H1 (cell line): ENCODE results near the gene PHF10. TPM values are rescaled to one million over a fixed set of nuclear protein-coding genes. Genes with fewer than 3 reads are reported as not detected.

Experiments used
- JUND ChIP-seq: IDR thresholded peaks from 2 replicates; pipeline ENCODE4 v1.6.1; 2011; ENCODE audit warnings: mild to moderate bottlenecking, improper control_type of control experiment, low read length
- MAX ChIP-seq: IDR thresholded peaks from 2 replicates; pipeline ENCODE4 v1.6.1; 2012; ENCODE audit warnings: inconsistent platforms
- POLR2A ChIP-seq, 2 experiments: IDR thresholded peaks; 1 replicate in 1 of 2; 2 replicates in 1 of 2; pipeline ENCODE4 v1.6.1; 2011; ENCODE audit warnings: low read depth in 2 of 2, low read length in 2 of 2, mild to moderate bottlenecking in 2 of 2; ENCODE audit errors: control extremely low read depth in 1 of 2
- SIN3A ChIP-seq, 2 experiments: IDR thresholded peaks in 1 of 2; conservative IDR thresholded peaks in 1 of 2; 2 replicates each; pipeline ENCODE4 v1.6.1; 2011 to 2012; ENCODE audit warnings: low read length in 2 of 2, improper control_type of control experiment in 1 of 2, low read depth in 1 of 2, mild to moderate bottlenecking in 1 of 2
- TBP ChIP-seq: IDR thresholded peaks from 2 replicates; pipeline ENCODE4 v1.6.1; 2011; ENCODE audit warnings: low read depth, low read length, improper control_type of control experiment
- YY1 ChIP-seq: IDR thresholded peaks from 2 replicates; pipeline ENCODE4 v1.6.1; 2011; ENCODE audit warnings: low read depth, mild to moderate bottlenecking, low read length
- ZNF274 ChIP-seq: IDR thresholded peaks from 2 replicates; pipeline ENCODE4 v1.7.0; 2012; ENCODE audit warnings: low read length, borderline replicate concordance; ENCODE audit errors: extremely low read depth
- polyA plus RNA-seq, 7 experiments: library from polyadenylated mRNA; depleted of rRNA in 3 of 7; stranded (reverse) in 5 of 7; unstranded in 2 of 7; fragments of >200 nt in 5 of 7; fragments of 200-250 nt in 2 of 7; gene quantifications; 1 replicate in 5 of 7; 2 replicates in 1 of 7; 4 replicates in 1 of 7; pipeline versions ENCODE4 v1.2.1 to v1.2.3, GENCODE V29; 2011 to 2013; ENCODE audit warnings: missing spikeins in 2 of 7, mixed read lengths in 2 of 7
- total RNA-seq: library from RNA; stranded (reverse); fragmentation: NEBNext Ultra II Directional; extraction: Animal tissue kit (Norgen Biotek cat#: 25700); gene quantifications from 2 replicates; pipeline ENCODE4 v1.2.1, GENCODE V29; 2021

PHF10 gene
- total and polyA plus RNA-seq, 2 of the 8 experiments (the other 6 are each of a cell fraction or from before 2014, with no cell fraction given): 15.6 to 51.1 TPM

GRCh38 chr6:169763308-169763707, 39.0 kb upstream of the PHF10 start (continued):
- TF ChIP-seq TBP: no peak
- no peak for TF ChIP-seq JUND
- TF ChIP-seq ZNF274: no peak
- TF ChIP-seq SIN3A (conservative IDR thresholded peaks at IDR 0.05 in 1 of 2, IDR thresholded peaks at IDR 0.05 in 1 of 2; ENCODE audit: low read depth in 1 of 2, low read length in 2 of 2): no peak
- no peak for TF ChIP-seq YY1
- TF ChIP-seq MAX: no peak
- TF ChIP-seq POLR2A (IDR thresholded peaks at IDR 0.05; ENCODE audit: control extremely low read depth in 1 of 2, low read depth in 2 of 2, low read length in 2 of 2): no peak
